H9 (cell line): ENCODE results near the gene BMPER. TPM values are rescaled to one million over a fixed set of nuclear protein-coding genes. Genes with fewer than 3 reads are reported as not detected.

Experiments
- DNase-seq: peaks from one replicate; pipeline ENCODE4 v3.0.0-alpha.2; 2017
- H2AFZ ChIP-seq: one replicate; pipeline ENCODE4 v1.6.1; 2013; ENCODE audit warnings: mild to moderate bottlenecking, low read length, control low read depth, moderate library complexity
- H2AK5ac ChIP-seq: 2 replicates; pipeline ENCODE4 v1.6.1; 2013; ENCODE audit warnings: low read length, control low read depth, mixed read lengths; ENCODE audit not compliant: insufficient read length
- H2BK120ac ChIP-seq: one replicate; pipeline ENCODE4 v1.6.1; 2013; ENCODE audit warnings: low read depth, mild to moderate bottlenecking, low read length, control low read depth, inconsistent platforms; ENCODE audit not compliant: poor library complexity, severe bottlenecking
- H2BK12ac ChIP-seq: 2 replicates; pipeline ENCODE4 v1.6.1; 2013; ENCODE audit warnings: low read length, control low read depth, mixed read lengths, low read depth; ENCODE audit not compliant: insufficient read length
- H2BK15ac ChIP-seq: 2 replicates; pipeline ENCODE4 v1.6.1; 2013; ENCODE audit warnings: low read depth, low read length, control low read depth
- H2BK20ac ChIP-seq: one replicate; pipeline ENCODE4 v1.6.1; 2013; ENCODE audit warnings: low read depth, mild to moderate bottlenecking, low read length, control low read depth, inconsistent platforms; ENCODE audit not compliant: poor library complexity, severe bottlenecking
- H2BK5ac ChIP-seq: 2 replicates; pipeline ENCODE4 v1.6.1; 2013; ENCODE audit warnings: low read length, control low read depth, mixed read lengths; ENCODE audit not compliant: insufficient read length
- H3K14ac ChIP-seq: 2 replicates; pipeline ENCODE4 v1.6.1; 2013; ENCODE audit warnings: low read length, control low read depth; ENCODE audit not compliant: insufficient read depth
- H3K18ac ChIP-seq: 2 replicates; pipeline ENCODE4 v1.6.1; 2013; ENCODE audit warnings: low read depth, mild to moderate bottlenecking, mixed read lengths, low read length, control low read depth; ENCODE audit not compliant: insufficient read length
- H3K23ac ChIP-seq: 2 replicates; pipeline ENCODE4 v1.6.1; 2013; ENCODE audit warnings: low read length, control low read depth, mixed read lengths, low read depth; ENCODE audit not compliant: insufficient read length
- H3K23me2 ChIP-seq: 2 replicates; pipeline ENCODE4 v1.6.1; 2013; ENCODE audit warnings: low read depth, mild to moderate bottlenecking, mixed read lengths, low read length, control low read depth; ENCODE audit not compliant: insufficient read length, poor library complexity, severe bottlenecking
- H3K27ac ChIP-seq: 2 replicates; pipeline ENCODE4 v1.5.1; 2013; ENCODE audit warnings: low read length, control low read depth, mixed read lengths, low read depth; ENCODE audit not compliant: insufficient read length
- H3K27me3 ChIP-seq: 2 replicates; pipeline ENCODE4 v1.6.1; 2013; ENCODE audit warnings: low read length, control low read depth, inconsistent platforms; ENCODE audit not compliant: insufficient read depth
- H3K4ac ChIP-seq: 2 replicates; pipeline ENCODE4 v1.6.1; 2013; ENCODE audit warnings: low read depth, mild to moderate bottlenecking, control low read depth, inconsistent platforms, low read length, moderate library complexity
- H3K4me1 ChIP-seq: 2 replicates; pipeline ENCODE4 v1.6.1; 2013; ENCODE audit warnings: low read length, control low read depth, inconsistent platforms; ENCODE audit not compliant: insufficient read depth
- H3K4me2 ChIP-seq: 2 replicates; pipeline ENCODE4 v1.6.1; 2013; ENCODE audit warnings: low read length, control low read depth, mixed read lengths; ENCODE audit not compliant: insufficient read length, insufficient read depth
- H3K56ac ChIP-seq: 2 replicates; pipeline ENCODE4 v1.6.1; 2013; ENCODE audit warnings: low read depth, mild to moderate bottlenecking, mixed read lengths, low read length, control low read depth; ENCODE audit not compliant: insufficient read length
- H3K79me1 ChIP-seq: 2 replicates; pipeline ENCODE4 v1.6.1; 2013; ENCODE audit warnings: low read depth, mild to moderate bottlenecking, moderate library complexity, low read length, control low read depth, inconsistent platforms; ENCODE audit not compliant: insufficient read depth, poor library complexity, severe bottlenecking
- H3K79me2 ChIP-seq: 2 replicates; pipeline ENCODE4 v1.6.1; 2013; ENCODE audit warnings: low read length, control low read depth, inconsistent platforms; ENCODE audit not compliant: insufficient read depth
- H3K9ac ChIP-seq: 2 replicates; pipeline ENCODE4 v1.6.1; 2013; ENCODE audit warnings: low read length, control low read depth, mixed read lengths; ENCODE audit not compliant: insufficient read length; ENCODE audit errors: extremely low read depth
- H3K9me3 ChIP-seq: one replicate; pipeline ENCODE4 v1.6.1; 2013; ENCODE audit warnings: low read depth, low read length, inconsistent platforms; ENCODE audit not compliant: control insufficient read depth
- H3T11ph ChIP-seq: one replicate; pipeline ENCODE4 v1.6.1; 2013; ENCODE audit warnings: mild to moderate bottlenecking, low read length, control low read depth, inconsistent platforms
- H4K20me1 ChIP-seq: one replicate; pipeline ENCODE4 v1.6.1; 2013; ENCODE audit not compliant: control insufficient read depth, insufficient read length, insufficient read depth
- H4K5ac ChIP-seq: 2 replicates; pipeline ENCODE4 v1.6.1; 2013; ENCODE audit warnings: low read depth, mild to moderate bottlenecking, mixed read lengths, low read length, control low read depth; ENCODE audit not compliant: insufficient read length
- H4K8ac ChIP-seq: replicated peaks from 2 replicates; pipeline ENCODE4 v1.6.1; 2013; ENCODE audit warnings: low read length, control low read depth, mixed read lengths, low read depth; ENCODE audit not compliant: insufficient read length
- H4K91ac ChIP-seq: 2 replicates; pipeline ENCODE4 v1.6.1; 2013; ENCODE audit warnings: low read depth, mild to moderate bottlenecking, moderate library complexity, mixed read lengths, low read length, control low read depth; ENCODE audit not compliant: insufficient read length
- H3K27ac Mint-ChIP-seq, 3 experiments: 2 replicates in 2 of 3; 3 replicates in 1 of 3; pipeline ENCODE4 v1.8.0; 2020 to 2021; ENCODE audit warnings: mixed read lengths in 3 of 3, mild to moderate bottlenecking in 1 of 3, moderate library complexity in 1 of 3
- H3K27me3 Mint-ChIP-seq: 2 replicates; pipeline ENCODE4 v1.8.0; 2021; ENCODE audit warnings: low read depth, mild to moderate bottlenecking, moderate library complexity, mixed read lengths
- H3K36me3 Mint-ChIP-seq, 3 experiments: 2 replicates in 2 of 3; 3 replicates in 1 of 3; pipeline ENCODE4 v1.8.0; 2020 to 2021; ENCODE audit warnings: low read depth in 3 of 3, mixed read lengths in 3 of 3; ENCODE audit not compliant: insufficient read depth in 1 of 3
- H3K4me1 Mint-ChIP-seq, 2 experiments: 2 replicates each; pipeline ENCODE4 v1.8.0; 2020; ENCODE audit warnings: mixed read lengths in 2 of 2
- H3K4me3 Mint-ChIP-seq, 2 experiments: 2 replicates in 1 of 2; 3 replicates in 1 of 2; pipeline ENCODE4 v1.8.0; 2020 to 2021; ENCODE audit warnings: mild to moderate bottlenecking in 2 of 2, mixed read lengths in 2 of 2, moderate library complexity in 1 of 2
- H3K9me3 Mint-ChIP-seq, 2 experiments: 2 replicates in 1 of 2; 3 replicates in 1 of 2; pipeline ENCODE4 v1.8.0; 2020; ENCODE audit warnings: mild to moderate bottlenecking in 2 of 2, mixed read lengths in 2 of 2, moderate library complexity in 1 of 2
- WGBS: extraction: QIAGEN DNeasy Blood & Tissue Kit; methylation state at CpG from one replicate; pipeline ENCODE4 v1.1.7; 2013; ENCODE audit warnings: missing lambda C conversion rate, low lambda C conversion rate, mixed read lengths; ENCODE audit not compliant: insufficient read length; ENCODE audit errors: extremely low coverage; 5-methylcytosine and 5-hydroxymethylcytosine counted together
- total RNA-seq: library from RNA; stranded (reverse); gene quantifications from 2 replicates; pipeline ENCODE4 v1.2.1, GENCODE V29; 2021
- TF ChIP-seq, protein P1 (sequence below): fragments of 200-600 bp; sonication (generic); conservative IDR thresholded peaks from 3 replicates; pipeline ENCODE4 v1.8.0; 2021; ENCODE audit warnings: antibody characterized with exemption, mild to moderate bottlenecking

Gene BMPER
- total RNA-seq, 1 experiment from 2014 or later, result 0.20 TPM

GRCh38 chr7:33970536-33970935 is 65.2 kb downstream of the BMPER start:
- no peaks in the 10 kb centered on the region; a peak in 1 of 7 replicates for H3K36me3 Mint-ChIP-seq
- H3K9me3 ChIP-seq, result no peaks in the 10 kb centered on the region
- no peaks in the 10 kb centered on the region; the same call in 1 of the 2 replicates for H3K27me3 Mint-ChIP-seq
- no peak overlapping the region for H2AFZ ChIP-seq
- no peak overlapping the region for H3K27ac ChIP-seq
- H3K4ac ChIP-seq, result no peak overlapping the region
- no peak overlapping the region for H2BK20ac ChIP-seq
- H3K4me2 ChIP-seq, result no peak overlapping the region
- H4K20me1 ChIP-seq, result no peaks in the 10 kb centered on the region
- H3T11ph ChIP-seq, result no peak overlapping the region
- peaks cover 14 to 15% of the 10 kb centered on the region in 2 experiments for H3K4me1 Mint-ChIP-seq
- no peak overlapping the region for H3K14ac ChIP-seq
- H2AK5ac ChIP-seq, result no peak overlapping the region
- no peak overlapping the region for H2BK120ac ChIP-seq
- no peak overlapping the region for H4K5ac ChIP-seq
- H3K4me1 ChIP-seq, result peaks cover 3% of the 10 kb centered on the region; the same call in 1 of the 2 replicates
- no peak overlapping the region for H3K23ac ChIP-seq
- H3K18ac ChIP-seq, result no peak overlapping the region
- no peak overlapping the region for H4K8ac ChIP-seq
- H3K4me3 Mint-ChIP-seq, result no peak overlapping the region
- H2BK5ac ChIP-seq, result no peak overlapping the region
- TF ChIP-seq, protein P1, sequence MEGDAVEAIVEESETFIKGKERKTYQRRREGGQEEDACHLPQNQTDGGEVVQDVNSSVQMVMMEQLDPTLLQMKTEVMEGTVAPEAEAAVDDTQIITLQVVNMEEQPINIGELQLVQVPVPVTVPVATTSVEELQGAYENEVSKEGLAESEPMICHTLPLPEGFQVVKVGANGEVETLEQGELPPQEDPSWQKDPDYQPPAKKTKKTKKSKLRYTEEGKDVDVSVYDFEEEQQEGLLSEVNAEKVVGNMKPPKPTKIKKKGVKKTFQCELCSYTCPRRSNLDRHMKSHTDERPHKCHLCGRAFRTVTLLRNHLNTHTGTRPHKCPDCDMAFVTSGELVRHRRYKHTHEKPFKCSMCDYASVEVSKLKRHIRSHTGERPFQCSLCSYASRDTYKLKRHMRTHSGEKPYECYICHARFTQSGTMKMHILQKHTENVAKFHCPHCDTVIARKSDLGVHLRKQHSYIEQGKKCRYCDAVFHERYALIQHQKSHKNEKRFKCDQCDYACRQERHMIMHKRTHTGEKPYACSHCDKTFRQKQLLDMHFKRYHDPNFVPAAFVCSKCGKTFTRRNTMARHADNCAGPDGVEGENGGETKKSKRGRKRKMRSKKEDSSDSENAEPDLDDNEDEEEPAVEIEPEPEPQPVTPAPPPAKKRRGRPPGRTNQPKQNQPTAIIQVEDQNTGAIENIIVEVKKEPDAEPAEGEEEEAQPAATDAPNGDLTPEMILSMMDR, result no peak
- H2BK12ac ChIP-seq, result no peak overlapping the region
- H3K79me1 ChIP-seq, result no peaks in the 10 kb centered on the region
- H3K56ac ChIP-seq, result no peak overlapping the region
- H4K91ac ChIP-seq, result no peak overlapping the region
- no peaks in the 10 kb centered on the region for H3K9me3 Mint-ChIP-seq
- no peaks in the 10 kb centered on the region for H3K79me2 ChIP-seq
- H3K9ac ChIP-seq, result no peak overlapping the region
- no CpG with 5 or more reads among the region's 5 CpGs for WGBS
- no peak overlapping the region for H2BK15ac ChIP-seq
- H3K27me3 ChIP-seq, result no peaks in the 10 kb centered on the region
- no peak overlapping the region for H3K27ac Mint-ChIP-seq
- no peaks in the 10 kb centered on the region for H3K23me2 ChIP-seq
- no peak for DNase-seq
